Measurements from ENCODE around the gene LMTK2.

LMTK2 gene

DNA sequence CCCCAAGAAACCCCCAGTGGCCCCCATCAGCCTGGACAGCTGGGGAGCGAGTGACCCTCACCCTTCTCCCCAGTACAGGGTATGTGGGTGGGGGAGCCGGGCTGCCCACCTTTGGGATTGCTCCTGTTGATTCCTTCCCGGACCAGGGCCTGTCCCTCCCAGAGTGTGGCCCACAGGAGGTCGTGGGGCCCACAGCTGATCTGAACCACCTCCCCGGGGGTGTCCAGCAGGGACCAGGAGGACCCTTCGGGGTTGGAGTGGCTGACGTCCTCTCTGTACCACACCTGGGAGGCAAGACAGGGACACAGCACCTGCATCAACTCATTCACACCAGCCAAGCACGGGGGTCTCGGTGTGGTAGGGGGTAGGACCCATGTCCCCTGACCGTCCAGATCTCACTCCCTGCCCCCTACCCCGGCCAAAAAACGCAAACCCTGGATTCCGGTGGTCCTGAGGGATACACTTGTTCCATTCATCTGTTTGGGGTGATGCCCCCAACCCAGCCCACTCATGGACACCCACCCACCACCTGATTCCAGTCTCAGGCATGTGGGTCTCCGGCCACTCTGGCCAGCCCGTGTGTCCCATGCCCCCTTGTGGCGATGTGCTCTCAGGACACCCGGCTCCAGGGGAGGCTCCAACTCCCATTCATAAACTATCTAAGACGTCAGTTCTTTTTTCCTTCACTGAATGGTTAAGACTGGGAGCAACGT lies 134.5 kb downstream of the LMTK2 start:
- no peak for DNase-seq

DNA sequence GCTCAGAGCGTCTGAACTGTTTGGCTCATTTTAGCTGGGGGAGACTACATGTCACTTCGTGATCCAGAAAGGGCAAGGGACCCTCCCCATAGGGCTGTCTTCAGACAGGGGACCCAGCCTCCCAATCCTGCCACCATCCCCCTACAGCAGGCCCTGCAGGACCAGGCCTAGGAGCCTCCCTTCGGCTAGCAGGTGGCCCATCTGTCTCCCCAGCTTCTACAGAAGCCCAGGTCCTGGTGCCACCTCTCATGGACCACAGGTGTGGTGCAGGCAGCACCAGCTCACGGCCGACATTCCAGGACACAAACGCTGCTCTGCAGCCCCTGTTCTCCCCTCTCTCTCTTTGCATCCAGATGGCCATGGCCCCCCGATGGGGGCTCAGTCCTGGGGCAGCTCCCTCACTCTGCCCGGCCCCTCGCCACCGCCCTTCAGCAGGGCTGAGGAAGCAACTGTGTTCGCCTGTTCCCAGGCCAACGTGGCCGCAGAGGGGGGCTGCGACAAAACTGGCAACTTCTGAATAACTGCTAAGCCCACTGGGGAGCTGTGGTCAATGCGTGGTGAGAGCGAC lies 135.1 kb downstream of the LMTK2 start:
- no peak for DNase-seq

- DNase-seq: no peak
Measured at GRCh38 chr7:98242342-98242741, 135.7 kb downstream of the LMTK2 start.

DNA sequence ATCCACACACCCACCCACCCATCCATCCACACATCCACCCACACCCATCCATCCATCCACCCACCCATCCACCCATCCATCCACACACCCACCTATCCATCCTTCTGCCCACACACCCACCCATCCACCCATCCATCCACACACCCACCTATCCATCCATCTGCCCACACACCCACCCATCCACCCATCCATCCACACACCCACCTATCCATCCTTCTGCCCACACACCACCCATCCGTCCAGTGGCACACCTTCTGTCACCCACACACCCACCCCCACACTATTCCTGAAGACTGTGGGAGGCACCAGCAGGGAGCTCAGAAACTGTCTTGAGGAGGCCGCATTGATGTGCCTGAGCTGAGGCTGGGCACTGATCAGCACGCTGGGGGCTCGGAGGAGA lies 136.3 kb downstream of the LMTK2 start:
- no peak for DNase-seq

DNA sequence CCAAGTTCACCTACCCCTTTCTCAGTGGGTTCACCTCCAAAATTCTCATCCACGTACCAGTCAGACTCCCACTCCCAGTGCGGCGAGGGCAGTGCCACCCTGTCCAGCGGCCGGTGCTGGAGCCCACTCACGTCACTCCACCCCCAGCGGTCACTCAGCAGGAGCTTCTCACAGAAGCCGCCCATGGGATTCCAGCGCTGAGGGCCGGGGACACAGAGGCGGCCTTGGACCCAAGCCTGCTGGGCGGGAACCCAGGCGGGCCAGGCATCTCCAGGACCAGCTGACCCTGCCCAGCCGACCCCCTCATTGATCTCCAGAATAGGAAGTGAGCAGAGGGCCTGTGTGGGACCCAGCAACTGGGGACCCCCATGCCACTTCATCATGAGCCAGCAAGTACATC lies 138.2 kb downstream of the LMTK2 start:
- DNase-seq: no peak

DNA sequence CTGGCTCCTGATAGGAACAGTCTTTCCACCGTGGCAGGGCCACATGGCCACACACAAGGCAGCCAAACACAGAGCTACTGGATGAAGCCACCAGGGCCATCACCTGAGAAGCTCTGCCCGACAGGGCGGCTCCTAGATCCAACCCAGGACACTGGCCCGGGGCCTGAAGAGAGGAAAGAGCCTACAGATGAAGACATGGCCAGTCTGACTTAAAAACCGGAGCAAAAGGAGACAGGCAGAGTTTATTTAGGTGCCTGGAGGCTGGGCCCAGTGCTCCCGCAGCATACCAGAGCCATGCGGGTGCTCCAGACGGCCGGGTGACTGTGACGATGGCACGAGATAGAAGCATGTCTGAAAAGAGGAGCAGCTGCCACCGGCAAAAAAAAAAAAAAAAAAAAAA lies 141.5 kb downstream of the LMTK2 start:
- no peak for DNase-seq

GRCh38 chr7:98249106-98249505 lies 142.4 kb downstream of the LMTK2 start:
- no peak for DNase-seq

DNA sequence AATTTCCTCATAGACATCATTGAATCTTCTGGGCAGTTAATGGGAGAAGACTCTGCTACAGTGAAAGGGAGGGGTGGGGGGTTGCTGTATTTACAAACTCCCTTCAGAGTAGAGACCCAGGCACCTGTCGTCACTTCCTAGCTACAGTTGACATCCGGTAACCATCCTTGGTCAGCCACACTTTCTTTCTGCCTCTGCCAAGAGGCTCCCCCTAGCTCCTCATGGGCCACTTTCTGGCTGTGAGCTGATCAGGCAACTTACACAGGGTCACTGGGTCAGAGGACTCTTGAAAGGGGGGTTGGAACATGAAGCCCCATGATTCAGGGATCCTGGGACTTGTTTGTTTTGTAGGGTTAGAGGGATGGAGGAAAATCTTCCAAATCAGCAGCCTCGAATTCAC lies 144.1 kb downstream of the LMTK2 start:
- no peak for DNase-seq

- no peak for DNase-seq
Measured at GRCh38 chr7:98251231-98251600, 144.6 kb downstream of the LMTK2 start.

- DNase-seq: peak; percentile 50
Measured at GRCh38 chr7:98251601-98252424, 145.2 kb downstream of the LMTK2 start, which contains the start of gene TECPR1. Gene TECPR1 (minus strand): TSS chr7:98252232. CDS start chr7:98246146, 6,086 bp downstream.

GRCh38 chr7:98252425-98253054 lies 145.9 kb downstream of the LMTK2 start:
- DNase-seq: no peak

DNA sequence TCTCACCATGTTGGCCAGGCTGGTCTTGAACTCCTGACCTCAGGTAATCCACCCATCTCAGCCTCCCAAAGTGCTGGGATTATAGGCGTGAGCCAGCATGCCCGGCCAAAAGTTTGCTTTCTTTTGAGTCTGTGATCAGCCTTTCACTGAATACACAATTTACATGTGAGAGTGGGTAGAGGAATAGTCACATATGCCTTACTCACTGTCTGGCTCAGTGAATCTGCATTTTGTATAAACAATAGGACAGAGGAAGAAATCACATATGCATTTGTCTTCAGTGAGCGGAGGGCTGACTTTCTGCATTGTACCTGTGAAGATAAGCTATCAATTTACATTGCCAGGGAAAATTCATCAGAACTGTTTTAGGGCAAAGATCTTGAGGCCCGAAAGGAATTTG lies 147.9 kb downstream of the LMTK2 start:
- DNase-seq: no peak

GRCh38 chr7:98254951-98255610 lies 148.4 kb downstream of the LMTK2 start:
- DNase-seq: no peak

DNA sequence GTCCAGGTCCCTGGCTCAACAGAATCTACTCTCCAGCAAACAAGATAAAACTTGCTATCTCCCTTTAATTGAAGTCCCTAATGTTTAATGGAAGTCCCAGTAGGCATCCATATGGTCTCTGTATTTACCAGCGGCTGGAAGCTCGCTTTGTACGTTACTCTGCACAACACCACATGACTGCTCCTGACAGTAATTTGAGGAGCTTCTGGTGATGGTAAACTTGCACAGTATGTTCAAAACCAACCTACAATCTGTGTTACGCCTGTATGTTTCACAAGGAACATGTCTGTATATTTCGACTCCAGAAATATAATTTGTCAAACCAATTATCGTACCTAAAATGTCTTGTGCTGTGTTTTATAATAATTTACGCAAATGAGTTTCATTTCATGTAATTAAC lies 149.8 kb downstream of the LMTK2 start:
- no peak for DNase-seq

- no peak for DNase-seq
Measured at GRCh38 chr7:98257701-98258100, 151.0 kb downstream of the LMTK2 start.

Measured in SHP77 treated with DMSO at 0.1 percent for 48 hours (cell line).